H4 (cell line): ENCODE data around the gene DOLK. TPM values are rescaled to one million over a fixed set of nuclear protein-coding genes. Genes with fewer than 3 reads are reported as not detected.
"Not testable (repeated sequence)": the region's sequence is repeated elsewhere in the genome, so short reads cannot be mapped to it uniquely, and the experiment has no call there.

Experiments
- DNase-seq: peaks from one replicate; pipeline ENCODE4 v3.0.0-alpha.2; 2015; ENCODE audit warnings: low spot score
- total RNA-seq: library from RNA; depleted of rRNA; stranded (reverse); fragments of >200 nt; shearing (Covaris generic); gene quantifications from 2 replicates; pipeline ENCODE4 v1.2.3, GENCODE V29; 2014; rRNA removed

DOLK gene
- 23.3 and 28.3 TPM in 2 replicates for total RNA-seq

DNA sequence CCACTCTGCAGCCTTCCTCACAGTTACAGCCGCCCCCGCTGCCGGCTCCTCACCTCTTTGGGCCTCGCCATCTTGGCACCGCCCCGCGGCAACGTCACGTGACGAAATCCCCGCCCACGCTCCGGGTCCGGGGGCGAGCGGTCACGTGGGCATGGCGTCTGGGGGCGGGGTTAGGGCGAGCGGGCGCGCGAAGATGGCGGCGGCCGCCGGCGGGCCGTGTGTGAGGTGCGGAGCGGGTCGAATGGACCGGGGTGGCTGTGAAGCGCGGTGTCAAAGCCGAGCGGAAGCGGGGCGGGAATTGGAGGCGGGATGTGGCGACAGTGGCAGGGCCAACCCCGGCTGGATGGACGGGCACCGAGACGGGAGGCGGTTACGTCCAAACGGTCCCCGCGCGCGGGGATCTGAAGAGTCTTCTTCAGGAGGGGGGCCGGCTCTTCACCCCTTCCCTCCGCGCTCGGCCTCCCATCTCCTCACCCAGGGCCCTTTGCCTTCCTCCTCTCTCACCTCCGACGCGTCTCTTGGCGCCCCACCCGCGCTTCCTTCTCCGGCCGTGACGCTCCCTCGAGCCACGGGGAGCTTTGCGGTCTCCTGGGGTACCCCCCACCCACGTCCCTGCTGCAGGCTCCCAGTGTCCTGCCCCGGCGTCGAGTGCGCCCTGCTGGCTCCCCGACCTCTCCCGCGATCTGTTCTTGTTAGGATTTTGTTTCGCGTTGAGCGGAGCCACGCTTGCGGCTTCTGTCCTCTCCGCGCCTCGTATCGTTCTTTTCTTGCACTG is at the start of gene DOLK, which contains the start of gene NUP188:
DOLK (minus strand) TSS at position 77 of the 775 bp plus-strand sequence. CDS start 300 bp downstream, outside the sequence.
NUP188 (plus strand) TSS at position 173 of the 775 bp plus-strand sequence; CDS start at position 194, 21 bp downstream.
- DNase-seq, result peak; percentile 83

DNA sequence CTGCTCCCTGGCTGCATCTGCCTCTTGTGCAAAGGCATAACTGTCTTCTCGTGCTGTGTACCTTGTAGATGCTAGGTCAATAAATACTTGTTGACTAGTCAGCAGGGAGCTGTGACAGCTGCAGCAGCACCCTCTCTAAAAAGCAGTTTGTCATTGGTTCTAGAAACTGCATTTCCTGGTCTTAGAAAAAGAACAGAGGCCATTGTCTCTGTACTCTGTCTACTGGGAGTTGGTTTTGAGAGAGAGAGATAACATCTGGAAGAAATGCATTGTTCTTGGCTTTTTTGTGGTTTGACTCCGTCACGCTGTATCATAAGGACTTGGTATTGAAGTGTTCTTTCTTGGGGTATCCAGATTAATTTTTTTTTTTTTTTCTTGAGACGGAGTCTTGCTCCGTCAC is 48.4 kb upstream of the DOLK start:
- no peak for DNase-seq

GRCh38 chr9:128992995-128993394 is 45.6 kb upstream of the DOLK start:
- DNase-seq, result no peak

- no peak for DNase-seq
Measured at GRCh38 chr9:128987805-128988204, 40.4 kb upstream of the DOLK start.

GRCh38 chr9:128986671-128987070 is 39.3 kb upstream of the DOLK start:
- no peak for DNase-seq

GRCh38 chr9:128983536-128983935 is 36.1 kb upstream of the DOLK start:
- DNase-seq, result no peak

DNA sequence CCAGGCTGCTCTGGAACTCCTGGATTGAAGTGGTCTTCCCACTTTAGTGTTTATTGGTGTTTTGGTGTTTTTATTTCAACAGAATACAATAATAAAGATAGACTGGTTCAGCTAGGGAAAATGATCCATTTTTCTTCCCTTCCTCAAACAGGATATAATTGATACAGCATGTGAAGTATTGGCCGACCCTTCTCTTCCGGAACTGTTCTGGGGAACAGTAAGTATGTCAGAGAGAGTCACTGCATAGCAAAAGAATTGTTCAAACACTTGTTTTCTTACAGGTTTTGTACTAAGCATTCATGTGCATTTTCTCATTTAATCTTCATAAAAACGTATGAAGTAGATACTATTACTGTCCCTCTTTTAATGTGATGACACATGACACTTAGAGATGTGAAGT is 31.7 kb upstream of the DOLK start:
- DNase-seq, result no peak

- DNase-seq, result no peak
Measured at GRCh38 chr9:128972956-128973355, 25.6 kb upstream of the DOLK start.

DNA sequence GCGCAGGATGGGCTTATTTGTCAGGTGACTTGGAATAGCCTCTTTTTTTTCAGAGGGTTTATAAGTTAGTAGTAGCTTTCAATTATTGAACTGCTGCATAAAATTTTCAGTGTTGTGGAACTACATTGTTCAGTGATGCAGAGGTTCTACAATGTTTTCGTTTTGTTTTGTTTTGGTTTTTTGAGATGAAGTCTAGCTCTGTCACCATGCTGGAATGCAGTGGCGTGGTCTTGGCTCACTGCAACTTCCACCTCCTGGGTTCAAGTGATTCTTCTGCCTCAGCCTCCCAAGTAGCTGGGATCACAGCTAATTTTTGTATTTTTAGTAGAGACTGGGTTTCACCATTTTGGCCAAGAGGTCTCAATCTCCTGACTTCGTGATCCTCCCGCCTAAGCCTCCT is 22.1 kb upstream of the DOLK start:
- DNase-seq, result no peak

DNA sequence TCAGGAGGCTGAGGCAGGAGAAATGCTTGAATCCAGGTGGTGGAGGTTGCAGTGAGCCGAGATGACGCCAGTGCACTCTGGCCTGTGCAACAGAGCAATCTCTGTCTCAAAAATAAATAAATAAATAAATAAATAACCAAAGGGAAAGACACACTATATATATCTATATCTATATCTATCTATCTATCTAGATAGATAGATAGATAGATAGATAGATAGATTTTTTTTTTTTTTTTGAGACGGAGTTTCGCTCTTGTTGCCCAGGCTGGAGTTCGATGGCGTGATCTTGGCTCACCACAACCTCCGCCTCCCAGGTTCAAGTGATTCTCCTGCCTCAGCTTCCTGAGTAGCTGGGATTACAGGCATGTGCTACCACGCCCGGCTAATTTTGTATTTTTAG is 14.0 kb upstream of the DOLK start:
- DNase-seq, result not testable (repeated sequence)

DNA sequence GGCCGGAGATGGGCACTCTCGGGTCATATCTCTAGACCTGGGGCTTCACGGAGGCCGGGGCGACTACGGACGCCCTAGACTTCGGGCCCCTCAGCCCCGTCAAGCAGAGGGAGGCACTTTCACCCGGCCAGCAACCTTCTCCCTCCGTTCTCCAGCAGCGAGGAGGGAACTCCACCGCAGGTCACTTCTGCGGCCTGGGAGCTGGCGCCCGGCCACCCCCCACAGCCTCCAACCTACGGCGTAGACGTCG is 201 bp downstream of the DOLK start:
- DNase-seq, result no peak

GRCh38 chr9:128946571-128947276 is 679 bp downstream of the DOLK start:
- DNase-seq, result no peak

- DNase-seq, result no peak
Measured at GRCh38 chr9:128945798-128946501, 1.5 kb downstream of the DOLK start.

DNA sequence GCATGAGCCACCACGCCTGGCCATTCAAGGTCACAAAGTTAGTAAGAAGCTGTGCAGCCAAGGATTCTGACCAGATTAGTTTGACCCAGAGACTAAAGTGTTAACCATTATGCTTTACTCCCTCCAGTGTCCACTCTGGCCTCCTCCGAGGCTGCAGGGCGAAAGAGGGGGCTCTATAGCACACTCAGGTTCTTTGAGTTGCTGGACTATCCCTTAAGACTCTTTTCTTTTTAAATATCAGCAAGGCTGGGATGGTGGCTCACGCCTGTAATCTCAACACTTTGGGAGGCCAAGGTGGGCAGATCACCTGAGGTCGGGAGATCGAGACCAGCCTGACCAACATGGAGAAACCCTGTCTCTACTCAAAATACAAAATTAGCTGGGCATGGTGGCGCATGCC is 2.4 kb downstream of the DOLK start:
- DNase-seq, result not testable (repeated sequence)

GRCh38 chr9:128943832-128944620 is 3.4 kb downstream of the DOLK start:
- DNase-seq, result no peak

DNA sequence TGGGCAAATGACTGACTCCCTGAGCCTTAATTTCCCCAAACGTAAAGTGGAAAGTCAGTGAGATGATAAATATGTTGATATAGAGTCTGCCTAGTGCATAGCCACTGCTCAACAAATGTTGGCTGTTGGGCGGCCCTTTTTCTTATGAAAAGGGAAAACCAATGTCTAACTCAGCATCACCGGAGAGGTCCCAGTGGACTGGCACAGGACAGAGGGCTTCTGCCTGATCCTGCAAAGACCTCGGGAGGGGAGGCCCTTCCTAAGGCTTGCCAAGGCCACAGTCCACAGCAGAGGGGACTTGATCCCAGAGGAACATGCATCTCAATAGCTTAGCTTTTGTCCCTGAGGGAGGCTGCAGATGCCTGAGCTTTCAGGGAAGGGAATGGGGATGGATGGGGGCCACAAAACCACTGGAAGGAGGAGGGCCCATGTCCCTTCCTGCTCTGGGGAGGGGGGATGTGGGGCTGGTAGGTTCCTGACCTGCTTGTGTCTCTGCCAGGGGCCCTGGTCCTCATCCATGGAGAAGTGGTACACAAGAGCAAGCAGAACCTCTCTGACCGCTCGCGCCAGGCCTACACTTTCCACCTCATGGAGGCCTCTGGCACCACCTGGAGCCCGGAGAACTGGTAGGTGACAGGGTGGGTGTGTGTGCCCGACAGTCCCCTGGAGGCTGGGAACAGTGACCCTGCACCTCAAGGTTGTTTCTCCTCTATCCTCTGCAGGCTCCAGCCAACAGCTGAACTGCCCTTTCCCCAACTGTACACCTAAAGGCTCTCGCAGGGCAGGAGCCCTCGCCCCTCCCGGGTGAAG is 6.3 kb downstream of the DOLK start:
- DNase-seq, result no peak

DNA sequence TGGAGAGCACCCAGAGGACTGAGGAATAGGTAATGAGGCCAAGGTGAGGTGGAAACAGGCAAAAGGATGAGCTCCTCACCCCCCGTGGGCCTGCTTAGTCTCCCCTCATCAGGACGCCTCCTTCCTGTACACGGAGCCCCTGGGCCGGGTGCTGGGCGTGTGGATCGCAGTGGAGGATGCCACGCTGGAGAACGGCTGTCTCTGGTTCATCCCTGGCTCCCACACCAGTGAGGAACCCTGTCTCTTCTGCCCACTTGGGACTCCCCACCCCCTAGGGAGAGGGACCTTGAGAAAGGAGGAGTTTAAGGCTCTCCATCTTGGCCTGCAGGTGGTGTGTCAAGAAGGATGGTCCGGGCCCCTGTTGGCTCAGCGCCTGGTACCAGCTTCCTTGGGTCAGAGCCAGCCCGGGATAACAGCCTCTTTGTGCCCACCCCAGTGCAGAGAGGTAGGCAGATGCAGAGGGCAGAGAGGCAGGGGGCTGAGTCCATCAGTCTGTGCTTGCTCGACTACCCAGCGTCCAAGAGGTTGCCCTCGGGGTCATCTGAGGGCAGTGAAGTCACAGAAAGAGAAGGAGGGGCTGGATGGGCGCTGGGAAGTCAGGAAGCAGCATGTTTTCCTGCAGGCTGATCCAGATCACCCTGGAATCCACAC is 7.0 kb downstream of the DOLK start:
- no peak for DNase-seq

GRCh38 chr9:128937310-128938165 is 9.9 kb downstream of the DOLK start:
- no peak for DNase-seq

- DNase-seq, result no peak
Measured at GRCh38 chr9:128936171-128936865, 11.1 kb downstream of the DOLK start.
